IMR-90 (cell line): ENCODE results near the gene RALA.

Experiments
- CEBPB ChIP-seq: IDR thresholded peaks from 2 replicates; pipeline ENCODE4 v1.6.1; 2012; ENCODE audit warnings: low read depth, low read length, improper control_type of control experiment
- MAFK ChIP-seq: IDR thresholded peaks from 2 replicates; pipeline ENCODE4 v1.6.1; 2012; ENCODE audit warnings: low read depth, low read length, improper control_type of control experiment
- POLR2A ChIP-seq: IDR thresholded peaks from 2 replicates; pipeline ENCODE4 v1.6.1; 2012; ENCODE audit warnings: mild to moderate bottlenecking, low read depth, low read length
- TF ChIP-seq, protein P1 (sequence below): conservative IDR thresholded peaks from 2 replicates; pipeline ENCODE4 v1.5.1; 2012; ENCODE audit warnings: mild to moderate bottlenecking, low read depth, low read length, improper control_type of control experiment
- TF ChIP-seq, protein P2 (sequence below): fragments of 150-350 bp; IDR thresholded peaks from 2 replicates; pipeline ENCODE4 v1.6.1; 2017; ENCODE audit warnings: mild to moderate bottlenecking, antibody characterized with exemption, low read length, low read depth

DNA sequence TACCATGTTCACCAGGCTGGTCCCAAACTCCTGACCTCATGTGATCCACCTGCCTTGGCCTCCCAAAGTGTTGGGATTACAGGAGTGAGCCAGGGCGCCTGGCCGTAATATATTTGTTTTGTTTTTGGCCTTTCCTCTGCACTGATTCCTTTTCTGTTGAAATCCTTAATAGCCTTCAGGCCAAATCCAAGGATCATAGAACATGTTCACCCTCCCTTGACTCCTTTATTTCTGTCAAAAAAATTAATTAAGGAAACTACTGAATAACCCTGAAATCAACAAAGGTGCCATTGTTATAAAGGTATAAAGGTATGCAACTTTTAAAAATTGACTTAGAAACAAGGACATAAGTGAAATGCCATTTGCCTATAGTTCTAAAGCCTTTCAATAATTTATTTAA is 15.5 kb upstream of the RALA start:
- TF ChIP-seq, protein P1, sequence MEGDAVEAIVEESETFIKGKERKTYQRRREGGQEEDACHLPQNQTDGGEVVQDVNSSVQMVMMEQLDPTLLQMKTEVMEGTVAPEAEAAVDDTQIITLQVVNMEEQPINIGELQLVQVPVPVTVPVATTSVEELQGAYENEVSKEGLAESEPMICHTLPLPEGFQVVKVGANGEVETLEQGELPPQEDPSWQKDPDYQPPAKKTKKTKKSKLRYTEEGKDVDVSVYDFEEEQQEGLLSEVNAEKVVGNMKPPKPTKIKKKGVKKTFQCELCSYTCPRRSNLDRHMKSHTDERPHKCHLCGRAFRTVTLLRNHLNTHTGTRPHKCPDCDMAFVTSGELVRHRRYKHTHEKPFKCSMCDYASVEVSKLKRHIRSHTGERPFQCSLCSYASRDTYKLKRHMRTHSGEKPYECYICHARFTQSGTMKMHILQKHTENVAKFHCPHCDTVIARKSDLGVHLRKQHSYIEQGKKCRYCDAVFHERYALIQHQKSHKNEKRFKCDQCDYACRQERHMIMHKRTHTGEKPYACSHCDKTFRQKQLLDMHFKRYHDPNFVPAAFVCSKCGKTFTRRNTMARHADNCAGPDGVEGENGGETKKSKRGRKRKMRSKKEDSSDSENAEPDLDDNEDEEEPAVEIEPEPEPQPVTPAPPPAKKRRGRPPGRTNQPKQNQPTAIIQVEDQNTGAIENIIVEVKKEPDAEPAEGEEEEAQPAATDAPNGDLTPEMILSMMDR, result no peak
- TF ChIP-seq, protein P2, sequence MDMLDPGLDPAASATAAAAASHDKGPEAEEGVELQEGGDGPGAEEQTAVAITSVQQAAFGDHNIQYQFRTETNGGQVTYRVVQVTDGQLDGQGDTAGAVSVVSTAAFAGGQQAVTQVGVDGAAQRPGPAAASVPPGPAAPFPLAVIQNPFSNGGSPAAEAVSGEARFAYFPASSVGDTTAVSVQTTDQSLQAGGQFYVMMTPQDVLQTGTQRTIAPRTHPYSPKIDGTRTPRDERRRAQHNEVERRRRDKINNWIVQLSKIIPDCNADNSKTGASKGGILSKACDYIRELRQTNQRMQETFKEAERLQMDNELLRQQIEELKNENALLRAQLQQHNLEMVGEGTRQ, result no peak
- TF ChIP-seq CEBPB, result no peak
- no peak for TF ChIP-seq POLR2A
- TF ChIP-seq MAFK, result no peak
